ENCODE measurements around the gene FRAS1. TPM values are rescaled to one million over a fixed set of nuclear protein-coding genes. Genes with fewer than 3 reads are reported as not detected.

The FRAS1 gene
- total and polyA plus RNA-seq, 2 of the 8 experiments (the other 6 are each of a cell fraction or from before 2014, with no cell fraction given), result 38.5 to 109 TPM

- TF ChIP-seq USF2 (IDR thresholded peaks at IDR 0.05; ENCODE audit: low read length) (no peak), JUND (IDR thresholded peaks at IDR 0.05; ENCODE audit: low read length) (no peak), PHF8 (conservative IDR thresholded peaks at IDR 0.05; ENCODE audit: low read depth, low read length) (no peak), CBX8 (IDR thresholded peaks at IDR 0.05; ENCODE audit: borderline replicate concordance, low read depth, low read length) (no peak), SIX5 (IDR thresholded peaks at IDR 0.05; ENCODE audit: low read depth, low read length) (no peak), CHD7 (IDR thresholded peaks at IDR 0.05; ENCODE audit: insufficient replicate concordance, low read length) (no peak), CHD1 (IDR thresholded peaks at IDR 0.05; ENCODE audit: low read depth, low read length) (no peak), NRF1 (IDR thresholded peaks at IDR 0.05; ENCODE audit: low read depth, low read length) (no peak)
These were observed 268.4 kb downstream of the FRAS1 start (continued) for GRCh38 chr4:78325271-78326157.

All from H1 (cell line).